NCI-H1694 treated with DMSO at 0.1 percent for 48 hours (cell line): ENCODE results near the gene FOXK2.
"Not testable (repeated sequence)": the region's sequence is repeated elsewhere in the genome, so short reads cannot be mapped to it uniquely, and the experiment has no call there.

Experiments used
- DNase-seq: peaks from one replicate; lab custom pipeline; 2025; lab: John Stamatoyannopoulos, UW

The FOXK2 gene

DNA sequence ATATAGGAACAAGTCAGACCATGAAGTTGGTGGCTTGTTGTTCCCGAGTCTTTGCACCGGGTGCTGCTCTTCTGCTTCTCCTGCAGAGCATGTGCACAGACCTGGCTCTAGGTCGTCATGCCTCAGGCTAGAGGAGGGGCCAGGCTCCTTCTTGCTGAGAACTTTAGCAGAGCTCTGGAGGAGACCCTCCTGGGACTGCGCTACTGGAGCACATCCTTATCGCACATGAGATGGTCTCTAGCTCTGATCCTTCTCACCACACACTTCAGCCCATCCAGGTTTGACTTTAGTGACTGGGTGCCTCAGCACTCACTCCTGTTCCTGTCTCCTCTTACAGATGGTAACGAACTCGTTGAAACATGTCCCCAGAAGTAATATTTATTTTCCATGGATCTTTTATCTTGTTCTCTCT lies 14.9 kb downstream of the FOXK2 start:
- DNase-seq, result no peak

DNA sequence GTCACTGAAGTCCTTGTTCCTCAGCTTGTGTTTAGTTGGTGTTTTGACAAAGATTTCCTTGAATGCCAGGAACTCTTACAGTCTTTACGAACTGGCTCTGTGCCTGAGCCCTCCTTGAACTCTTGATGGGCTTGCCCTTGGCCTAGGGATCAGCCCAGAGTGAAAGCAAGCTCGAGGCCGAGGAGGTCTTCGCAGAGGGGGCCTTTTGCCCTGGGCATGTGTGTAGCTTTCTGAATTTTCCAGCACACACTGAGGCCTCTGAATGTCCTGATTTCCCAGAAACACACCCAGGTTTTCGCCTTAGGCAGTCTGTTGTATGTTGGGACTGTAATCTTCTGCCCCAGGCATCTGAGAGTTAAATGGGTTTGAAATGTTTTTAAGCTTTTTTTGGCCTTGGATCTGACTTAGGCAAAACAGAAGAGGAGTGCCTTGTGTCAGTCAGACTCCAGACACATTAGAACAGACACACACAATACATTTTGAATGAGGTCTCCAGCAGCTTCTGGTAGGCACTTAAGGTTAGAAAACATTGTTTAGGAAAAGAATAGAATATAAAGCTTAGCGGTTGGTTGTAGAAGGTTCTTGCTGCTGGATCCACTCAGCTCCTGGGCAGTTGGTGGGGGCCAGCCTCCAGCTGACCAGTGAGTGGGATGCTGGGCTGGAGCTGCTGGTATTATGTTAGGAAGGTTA lies 17.1 kb downstream of the FOXK2 start:
- DNase-seq, result no peak

DNA sequence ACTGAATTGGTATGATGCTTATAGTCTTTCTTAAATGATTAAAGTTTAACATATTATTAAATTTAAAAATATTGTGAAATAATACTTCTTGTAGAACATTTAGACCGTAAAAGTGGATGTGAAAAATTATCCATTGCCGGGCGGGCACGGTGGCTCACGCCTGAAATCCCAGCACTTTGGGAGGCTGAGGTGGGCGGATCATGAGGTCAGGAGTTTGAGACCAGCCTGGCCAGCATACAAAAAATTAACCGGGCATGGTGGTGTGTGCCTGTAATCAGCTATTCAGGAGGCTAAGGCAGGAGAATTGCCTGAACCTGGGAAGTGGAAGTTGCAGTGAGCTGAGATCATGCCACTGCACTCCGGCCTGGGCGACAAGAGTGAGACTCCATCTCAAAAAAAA lies 17.7 kb downstream of the FOXK2 start:
- not testable (repeated sequence) for DNase-seq

DNA sequence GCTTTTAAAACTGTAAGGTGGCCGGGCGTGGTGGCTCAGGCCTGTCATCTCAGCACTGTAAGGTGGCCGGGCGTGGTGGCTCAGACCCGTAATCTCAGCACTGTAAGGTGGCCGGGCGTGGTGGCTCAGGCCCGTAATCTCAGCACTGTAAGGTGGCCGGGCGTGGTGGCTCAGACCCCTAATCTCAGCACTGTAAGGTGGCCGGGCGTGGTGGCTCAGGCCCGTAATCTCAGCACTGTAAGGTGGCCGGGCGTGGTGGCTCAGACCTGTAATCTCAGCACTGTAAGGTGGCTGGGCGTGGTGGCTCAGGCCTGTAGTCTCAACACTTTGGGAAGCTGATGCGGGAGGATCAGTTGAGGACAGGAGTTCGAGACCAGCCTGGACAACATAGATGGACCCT lies 19.5 kb downstream of the FOXK2 start:
- DNase-seq, result not testable (repeated sequence)

DNA sequence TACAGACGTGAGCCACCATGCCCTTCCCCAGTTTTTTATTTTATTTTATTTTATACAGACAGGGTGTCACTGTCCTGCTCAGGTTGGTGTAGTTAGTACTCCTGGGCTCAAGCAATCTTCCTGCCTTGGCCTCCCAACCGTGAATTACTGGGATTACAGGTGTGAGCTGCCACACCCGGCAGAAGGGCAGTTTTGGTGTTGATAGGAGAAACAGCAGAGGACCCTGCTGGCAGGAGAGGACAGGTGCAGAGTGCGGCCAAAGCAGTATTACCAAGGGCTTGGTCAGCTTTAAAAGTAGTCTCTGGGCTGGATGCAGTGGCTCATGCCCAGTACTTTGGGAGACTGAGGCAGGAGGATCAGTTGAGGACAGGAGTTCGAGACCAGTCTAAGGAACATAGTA lies 22.9 kb downstream of the FOXK2 start:
- no peak for DNase-seq

DNA sequence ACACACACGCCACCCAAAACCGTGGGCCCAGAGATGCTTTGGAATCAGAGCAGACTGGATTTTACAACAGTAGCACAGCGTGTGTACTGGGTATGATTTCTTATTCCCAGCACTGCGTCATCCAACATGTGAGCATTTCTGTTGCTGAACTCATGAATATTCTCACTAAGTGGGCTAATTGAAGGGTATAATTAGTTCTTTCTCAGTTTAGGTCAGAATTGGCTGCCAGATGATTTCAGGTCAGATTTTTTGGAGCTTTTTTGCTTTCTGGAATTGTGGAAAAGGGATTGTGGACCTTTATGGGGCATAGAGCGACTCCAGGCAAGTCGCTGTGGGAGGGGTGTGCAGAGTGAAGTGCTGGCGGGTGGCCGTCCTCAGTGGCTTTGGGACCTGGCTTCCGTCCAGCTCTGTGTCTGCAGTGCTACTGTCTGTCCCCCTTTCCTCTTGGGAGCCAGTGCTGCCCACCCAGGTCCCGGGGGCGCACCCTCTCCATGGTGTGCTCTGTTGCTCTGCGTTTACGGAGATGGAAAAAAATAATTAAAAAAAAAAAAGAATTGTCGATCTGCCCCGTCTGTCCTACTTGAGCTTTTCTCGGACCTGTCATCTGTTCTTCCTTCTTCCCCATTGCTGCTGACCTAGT lies 25.0 kb downstream of the FOXK2 start:
- DNase-seq, result no peak

DNA sequence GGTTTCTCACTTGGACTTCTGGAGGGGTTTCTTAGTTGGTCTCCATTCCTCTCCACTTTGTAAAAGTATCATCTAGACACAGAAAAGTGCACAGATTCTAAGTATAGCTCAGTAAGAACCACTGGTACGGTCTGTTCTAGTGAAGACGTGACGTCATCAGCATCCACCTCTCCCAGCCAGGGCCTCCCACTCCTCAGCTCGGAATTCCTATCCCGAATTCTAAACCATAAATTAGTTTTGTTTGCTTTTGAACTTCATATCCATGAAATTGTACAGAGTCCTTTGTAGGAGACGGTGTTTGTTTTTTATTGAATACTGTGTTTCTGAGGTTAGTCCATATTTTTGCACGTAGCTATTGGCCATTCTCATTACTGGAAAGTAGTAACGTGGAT lies 25.5 kb downstream of the FOXK2 start:
- DNase-seq, result no peak

DNA sequence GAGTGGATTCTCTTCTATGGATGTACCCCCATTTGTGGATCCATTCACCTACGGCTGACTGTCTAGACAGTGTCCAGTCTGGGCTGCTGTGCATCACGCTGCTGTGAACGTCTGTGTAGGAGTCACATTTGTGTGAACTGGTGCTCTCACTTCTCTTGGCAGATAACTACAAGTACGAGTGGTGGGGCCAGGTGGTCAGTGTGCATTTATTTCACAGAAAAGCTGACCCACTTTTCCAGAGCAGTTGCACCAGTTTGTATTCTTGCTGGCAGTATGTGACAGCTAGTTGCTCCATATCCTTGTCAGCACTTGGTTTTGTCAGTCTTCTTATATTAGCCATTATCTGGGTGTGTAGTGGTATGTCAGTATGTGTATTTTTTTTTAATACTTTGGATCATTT lies 28.4 kb downstream of the FOXK2 start:
- no peak for DNase-seq

DNA sequence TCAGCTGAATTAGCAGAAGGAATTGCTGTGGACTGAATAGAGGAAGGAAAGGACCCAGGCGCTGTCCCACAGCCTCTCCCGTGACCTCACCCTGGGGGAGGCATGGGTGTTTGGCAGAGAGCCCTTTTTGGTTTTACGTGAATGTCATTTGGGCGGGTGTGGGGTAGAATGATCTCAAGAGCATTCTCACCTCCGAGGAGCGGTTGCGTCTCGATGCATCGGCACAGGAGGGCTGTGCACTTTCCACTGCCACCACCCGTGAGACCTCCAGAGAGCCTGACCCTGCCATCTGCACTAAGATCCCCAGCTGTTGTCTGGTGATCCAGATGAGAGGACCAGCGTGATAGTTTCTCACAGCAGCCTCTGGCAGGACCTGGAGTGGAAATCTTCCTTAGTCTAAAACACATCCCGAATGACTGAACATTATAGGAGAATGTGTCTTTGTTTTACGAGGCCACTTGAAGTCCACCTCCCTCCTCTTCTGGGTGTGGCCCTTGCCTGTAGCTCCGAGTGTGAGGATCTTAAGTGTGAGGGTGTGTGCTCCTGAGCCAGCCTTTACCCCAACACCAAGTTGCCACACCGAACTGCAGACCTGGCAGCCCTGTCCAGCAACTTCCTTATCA lies 29.3 kb downstream of the FOXK2 start:
- no peak for DNase-seq

DNA sequence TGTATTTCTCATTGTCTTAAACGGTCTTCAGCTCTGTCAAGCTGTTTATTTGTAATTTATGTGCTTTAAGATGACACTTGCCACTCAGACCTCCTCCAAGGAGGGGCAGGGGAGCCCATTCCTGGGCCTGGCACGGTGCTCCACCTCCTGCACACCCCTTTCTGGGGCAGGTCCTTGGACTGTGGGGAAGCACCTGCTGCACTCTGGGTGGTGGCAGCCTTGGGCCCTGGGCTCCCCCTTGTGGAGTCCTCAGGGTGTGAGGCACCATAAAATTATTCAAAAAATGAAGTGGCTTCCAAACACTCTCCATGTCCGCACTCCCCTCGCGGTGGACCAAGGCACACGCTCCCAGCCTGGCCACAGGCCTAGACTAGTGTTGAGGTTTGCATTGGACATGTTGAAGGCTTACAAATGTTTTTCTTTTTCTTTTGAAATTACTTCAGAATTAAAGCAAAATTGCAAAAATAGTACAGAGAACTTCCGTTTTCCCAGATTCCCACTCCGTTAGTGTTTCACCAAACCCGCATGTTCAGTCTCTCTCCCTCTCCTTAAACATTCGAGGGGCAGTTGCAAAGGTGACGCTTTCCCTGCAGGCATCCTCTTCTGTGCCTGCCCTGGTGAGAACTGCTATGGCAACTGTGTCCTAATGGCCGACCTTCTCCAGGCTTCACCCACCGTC lies 32.4 kb downstream of the FOXK2 start:
- DNase-seq, result peak; percentile 54

DNA sequence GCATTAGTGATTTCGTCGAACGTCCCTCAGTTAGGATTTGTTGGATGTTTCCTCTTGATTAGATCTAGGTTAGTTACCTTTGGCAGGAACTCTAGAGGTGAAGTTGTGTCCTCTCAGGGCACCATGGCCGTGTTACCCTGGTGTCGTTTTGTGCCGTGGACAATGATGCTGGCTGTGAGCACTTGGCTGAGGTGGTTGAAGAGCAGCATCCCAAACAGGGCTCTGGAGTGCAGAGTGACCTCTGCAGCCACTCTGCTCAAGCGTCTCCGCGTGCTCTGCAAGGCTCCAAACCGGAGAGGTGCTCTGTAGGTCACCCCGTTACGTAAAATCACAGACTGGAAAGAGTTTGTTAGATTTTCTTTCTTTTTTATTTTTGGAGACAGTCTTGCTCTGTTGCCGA lies 33.0 kb downstream of the FOXK2 start:
- DNase-seq, result no peak

DNA sequence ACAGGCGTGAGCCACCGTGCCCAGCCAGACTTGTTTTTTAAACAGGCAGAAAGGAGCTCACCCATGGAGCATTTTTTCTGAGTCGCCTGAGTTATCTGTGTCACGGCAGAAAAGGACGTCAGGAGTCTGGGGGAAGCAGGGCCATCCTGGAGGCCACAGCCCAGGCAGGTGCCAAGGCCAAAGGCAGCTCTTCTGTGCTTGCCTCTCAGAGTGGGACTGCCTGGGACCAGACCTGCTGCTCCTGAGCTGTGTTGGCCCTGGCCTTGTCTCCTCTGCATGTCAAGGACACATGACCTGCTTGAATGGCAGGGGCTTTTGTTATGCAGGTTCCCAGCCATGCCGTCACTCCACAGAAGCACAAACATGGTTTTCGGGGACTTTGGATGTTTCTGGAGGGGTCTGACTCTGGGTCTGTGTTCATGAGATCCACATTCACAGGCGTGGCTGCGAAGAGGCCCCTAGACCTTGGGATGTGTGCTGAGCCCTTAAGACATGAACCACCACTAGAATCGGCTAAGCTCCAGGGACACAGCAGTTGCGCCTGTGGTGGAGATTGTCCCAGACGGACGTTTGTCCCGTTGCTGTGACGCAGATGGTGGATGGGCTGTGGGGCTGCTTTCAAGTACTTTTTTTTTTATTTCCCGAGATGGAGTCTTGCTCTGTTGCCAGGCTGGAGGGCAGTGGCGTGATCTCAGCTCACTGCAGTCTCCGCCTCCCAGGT lies 33.8 kb downstream of the FOXK2 start:
- no peak for DNase-seq

DNA sequence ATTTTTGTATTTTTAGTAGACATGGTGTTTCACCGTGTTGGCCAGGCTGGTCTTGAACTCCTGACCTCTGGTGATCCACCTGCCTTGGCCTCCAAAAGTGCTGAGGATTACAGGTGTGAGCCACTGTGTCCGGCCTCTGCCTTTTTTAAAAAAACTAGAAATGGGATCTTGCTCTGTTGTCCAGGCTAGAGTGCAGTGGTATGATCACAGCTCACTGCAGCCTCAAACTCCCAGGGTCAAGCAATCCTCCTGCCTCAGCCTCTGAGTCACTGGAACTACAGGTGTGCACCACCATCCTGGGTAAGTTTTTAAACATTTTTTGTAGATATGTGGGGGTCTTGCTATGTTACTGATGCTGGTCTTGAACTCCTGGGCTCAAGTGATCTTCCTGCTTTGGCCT lies 38.0 kb downstream of the FOXK2 start:
- not testable (repeated sequence) for DNase-seq

DNA sequence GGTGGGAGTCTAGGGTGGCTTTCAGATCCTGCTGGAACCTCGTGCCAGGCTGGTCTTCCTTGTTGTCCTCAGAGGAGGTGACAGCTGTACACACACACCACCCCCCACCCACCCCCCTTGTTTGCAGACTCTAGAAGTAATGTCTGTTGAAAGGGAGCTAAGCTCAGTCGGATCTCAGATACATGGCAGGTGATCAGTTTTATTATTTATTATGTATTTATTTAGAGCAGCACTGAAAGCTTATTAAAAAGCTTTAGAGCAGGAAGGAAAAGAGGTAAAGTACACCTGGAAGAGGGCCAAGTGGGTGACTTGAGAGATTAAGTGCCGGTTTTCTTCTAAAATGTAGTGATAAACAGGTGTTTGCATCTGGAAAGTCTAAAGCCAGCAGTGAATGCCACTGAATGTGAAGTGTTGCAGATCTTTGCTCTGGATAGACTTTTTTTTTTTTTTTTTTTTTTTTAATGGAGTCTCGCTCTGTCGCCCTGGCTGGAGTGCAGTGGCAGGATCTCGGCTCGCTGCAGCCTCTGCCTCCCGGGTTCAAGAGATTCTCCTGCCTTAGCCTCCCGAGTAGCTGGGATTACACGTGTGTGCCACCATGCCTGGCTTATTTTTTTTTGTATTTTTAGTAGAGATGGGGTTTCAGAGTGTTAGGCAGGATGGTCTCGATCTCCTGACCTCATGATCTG lies 40.2 kb downstream of the FOXK2 start:
- DNase-seq, result peak; percentile 30

DNA sequence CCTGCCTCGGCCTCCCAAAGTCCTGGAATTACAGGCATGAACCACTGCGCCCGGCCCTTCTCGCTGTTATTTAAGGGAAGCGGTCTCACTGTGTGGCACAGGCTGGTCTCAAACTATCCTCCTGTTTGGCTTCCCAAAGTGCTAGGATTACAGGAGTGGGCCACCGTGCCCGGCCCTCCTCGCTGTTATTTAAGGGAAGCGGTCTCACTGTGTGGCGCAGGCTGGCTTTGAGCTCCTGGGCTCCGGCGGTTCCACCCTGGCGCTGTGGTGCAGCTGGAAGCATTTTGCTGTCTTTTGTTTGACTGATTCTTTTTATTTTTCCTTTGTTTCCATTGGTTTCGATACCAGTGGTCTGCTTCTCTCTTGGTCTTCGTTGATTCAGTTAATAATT lies 40.7 kb downstream of the FOXK2 start:
- no peak for DNase-seq

DNA sequence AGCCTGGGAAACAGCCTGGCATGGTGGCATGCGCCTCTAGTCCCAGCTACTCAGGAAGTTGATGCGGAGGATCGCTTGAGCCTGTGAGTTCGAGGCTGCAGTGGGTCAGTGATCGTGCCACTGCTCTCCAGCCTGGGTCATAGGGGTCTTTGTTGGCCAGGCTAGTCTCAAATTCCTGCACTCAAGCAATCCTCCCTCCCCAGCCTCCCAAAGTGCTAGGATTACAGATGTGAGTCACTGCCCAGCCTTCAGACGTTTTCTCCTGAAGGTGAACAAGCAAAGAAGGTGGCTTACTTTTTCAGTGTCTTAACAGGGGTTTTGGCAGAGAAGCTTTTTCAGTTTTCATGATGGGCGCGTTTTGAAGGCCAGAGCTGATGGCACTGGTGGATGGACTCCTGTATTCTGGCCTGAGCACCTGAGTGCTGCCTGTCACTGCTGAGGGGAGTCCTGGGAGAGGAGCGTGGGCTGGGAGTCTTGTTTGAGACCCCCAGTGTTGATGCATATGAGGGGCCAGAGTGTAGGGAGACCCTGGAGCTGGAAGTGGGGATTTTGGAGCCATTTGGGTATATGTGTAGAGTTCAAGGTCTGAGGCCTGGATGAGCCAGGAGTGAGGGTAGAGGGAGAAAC lies 41.4 kb downstream of the FOXK2 start:
- DNase-seq, result no peak

DNA sequence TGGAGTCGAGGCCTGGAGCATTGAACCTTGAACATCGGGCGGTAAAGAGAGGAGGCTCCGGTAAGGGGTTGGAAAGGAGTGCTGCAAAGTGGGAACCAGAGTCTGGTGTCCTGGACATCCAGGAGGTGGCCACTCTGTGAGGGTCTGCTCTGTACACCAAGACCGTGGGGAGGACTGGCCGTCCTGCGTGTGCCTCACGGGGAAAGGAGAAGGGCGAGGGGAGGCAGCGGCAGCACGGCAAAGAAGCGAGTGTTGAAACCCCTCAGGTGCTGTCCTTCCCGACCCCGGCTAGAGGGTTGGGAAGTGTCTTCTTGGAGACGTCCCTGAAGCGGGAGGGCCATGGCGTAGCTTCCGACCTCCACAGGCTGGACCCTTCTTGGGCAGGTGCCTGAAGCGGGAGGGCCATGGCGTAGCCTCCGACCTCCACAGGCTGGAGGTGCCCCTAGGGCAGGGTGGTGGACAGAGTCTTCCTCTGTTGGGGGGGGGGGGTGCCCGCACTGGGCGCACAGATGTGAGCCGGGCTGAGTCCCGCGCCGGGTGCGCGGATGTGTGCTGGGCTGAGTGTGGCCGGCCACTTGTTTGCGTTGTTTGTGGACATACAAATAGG lies 42.0 kb downstream of the FOXK2 start:
- no peak for DNase-seq

DNA sequence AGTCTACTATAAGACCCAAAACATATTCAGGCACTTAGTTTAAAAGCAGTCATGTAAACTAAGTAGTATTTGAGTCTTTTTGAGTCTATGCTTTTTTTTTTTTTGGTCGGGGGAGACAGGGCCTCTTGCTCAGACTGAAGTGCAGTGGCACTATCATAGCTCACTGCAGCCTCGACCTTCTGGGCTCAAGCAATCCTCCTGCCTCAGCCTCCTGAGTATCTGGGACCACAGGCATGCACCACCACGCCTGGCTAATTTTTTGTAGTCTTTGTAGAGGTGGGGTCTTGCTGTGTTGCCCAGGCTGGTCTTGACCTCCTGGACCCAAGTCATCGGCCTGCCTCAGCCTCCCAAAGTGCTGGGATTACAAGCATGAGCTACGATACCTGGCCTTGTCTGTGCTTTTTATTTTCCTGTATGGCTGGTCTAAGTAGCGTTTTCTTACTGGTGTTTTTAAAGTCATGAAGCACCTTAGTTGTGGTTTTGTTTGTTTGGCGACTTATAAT lies 43.2 kb downstream of the FOXK2 start:
- DNase-seq, result not testable (repeated sequence)

DNA sequence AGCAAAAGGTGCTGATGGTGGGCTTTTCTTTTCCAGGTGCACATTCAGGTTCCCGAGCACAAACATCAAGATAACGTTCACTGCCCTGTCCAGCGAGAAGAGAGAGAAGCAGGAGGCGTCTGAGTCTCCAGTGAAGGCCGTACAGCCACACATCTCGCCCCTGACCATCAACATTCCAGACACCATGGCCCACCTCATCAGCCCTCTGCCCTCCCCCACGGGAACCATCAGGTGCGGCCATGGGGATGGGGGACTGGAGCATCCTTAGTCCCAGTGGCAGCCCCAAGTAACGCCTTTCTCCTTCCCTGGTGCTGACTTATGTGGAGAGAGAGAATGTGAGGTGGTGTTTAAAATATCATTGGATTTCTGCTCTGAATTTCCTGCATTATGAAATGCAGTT lies 43.8 kb downstream of the FOXK2 start:
- DNase-seq, result no peak

DNA sequence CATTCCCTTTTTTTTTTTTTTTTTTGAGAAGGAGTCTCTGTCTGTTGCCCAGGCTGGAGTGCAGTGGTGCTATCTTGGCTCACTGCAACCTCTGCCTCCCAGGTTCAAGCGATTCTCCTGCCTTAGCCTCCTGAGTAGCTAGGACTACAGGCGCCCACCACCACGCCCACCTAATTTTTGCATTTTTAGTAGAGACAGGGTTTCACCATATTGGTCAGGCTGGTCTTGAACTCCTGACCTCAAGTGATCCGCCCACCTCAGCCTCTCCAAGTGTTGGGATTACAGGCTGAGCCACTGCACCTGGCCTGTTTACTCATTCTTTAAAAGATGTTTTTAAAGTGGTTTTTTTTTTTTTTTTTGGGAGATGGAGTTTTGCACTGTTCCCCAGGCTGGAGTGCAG lies 44.2 kb downstream of the FOXK2 start:
- not testable (repeated sequence) for DNase-seq

DNA sequence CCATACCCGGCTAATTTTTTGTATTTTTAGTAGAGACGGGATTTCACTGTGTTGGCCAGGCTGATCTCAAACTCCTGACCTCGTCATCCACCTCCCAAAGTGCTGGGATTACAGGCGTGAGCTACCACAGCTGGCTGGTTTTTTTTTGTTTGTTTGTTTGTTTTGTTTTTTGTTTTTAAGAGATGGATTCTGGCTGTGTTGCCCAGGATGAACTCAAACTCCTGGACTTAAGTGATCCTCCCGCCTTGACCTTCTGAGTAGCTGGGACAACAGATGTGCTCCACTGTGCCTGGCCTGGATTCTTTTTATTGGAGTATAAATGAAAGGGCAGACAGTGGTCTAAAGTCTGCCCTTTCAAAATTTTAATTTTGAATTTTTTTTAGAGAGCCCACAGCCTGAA lies 44.7 kb downstream of the FOXK2 start:
- DNase-seq, result no peak
